ENCODE measurements around the gene SKP1.

The SKP1 gene

DNA sequence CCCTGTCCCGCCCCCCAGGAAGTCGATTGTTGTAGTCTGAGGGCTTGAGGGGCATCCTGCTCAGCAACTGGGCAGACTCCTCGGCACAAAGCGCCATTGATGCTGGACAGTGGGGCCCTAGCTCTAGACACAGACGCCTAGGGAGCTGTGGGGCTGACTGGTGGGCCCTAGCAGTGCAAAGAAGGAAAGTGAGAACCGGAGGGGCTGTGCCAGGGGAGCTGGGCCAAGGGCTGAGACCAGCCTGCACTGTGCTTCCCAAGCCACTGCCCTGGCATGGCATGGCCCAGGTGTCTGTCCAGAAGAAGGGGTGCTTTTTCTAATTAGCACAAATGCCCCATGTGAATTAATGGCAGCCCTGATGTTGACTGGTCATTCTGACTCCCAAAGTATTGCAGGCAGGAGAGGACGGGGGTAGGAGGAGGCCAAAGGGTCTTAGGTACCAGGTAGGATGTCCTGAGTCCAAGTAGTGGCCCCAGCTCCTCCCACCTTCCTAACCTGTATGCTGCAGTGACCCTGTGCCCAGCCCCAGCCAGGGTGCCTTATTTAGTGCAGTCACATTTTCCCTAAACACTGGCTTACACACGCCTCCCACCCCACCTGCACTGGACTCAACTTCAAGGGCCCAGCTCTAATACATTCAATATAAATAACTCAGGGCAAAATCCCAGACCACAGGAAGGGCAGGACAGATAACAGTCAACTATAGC, 46.4 kb downstream of the SKP1 start:
- DNase-seq (ENCODE audit: low read depth): no peak

GRCh38 chr5:134129411-134130238, 47.1 kb downstream of the SKP1 start:
- no peak for DNase-seq (ENCODE audit: low read depth)

- DNase-seq (ENCODE audit: low read depth): no peak
Measured at GRCh38 chr5:134128648-134128995, 48.1 kb downstream of the SKP1 start.

DNA sequence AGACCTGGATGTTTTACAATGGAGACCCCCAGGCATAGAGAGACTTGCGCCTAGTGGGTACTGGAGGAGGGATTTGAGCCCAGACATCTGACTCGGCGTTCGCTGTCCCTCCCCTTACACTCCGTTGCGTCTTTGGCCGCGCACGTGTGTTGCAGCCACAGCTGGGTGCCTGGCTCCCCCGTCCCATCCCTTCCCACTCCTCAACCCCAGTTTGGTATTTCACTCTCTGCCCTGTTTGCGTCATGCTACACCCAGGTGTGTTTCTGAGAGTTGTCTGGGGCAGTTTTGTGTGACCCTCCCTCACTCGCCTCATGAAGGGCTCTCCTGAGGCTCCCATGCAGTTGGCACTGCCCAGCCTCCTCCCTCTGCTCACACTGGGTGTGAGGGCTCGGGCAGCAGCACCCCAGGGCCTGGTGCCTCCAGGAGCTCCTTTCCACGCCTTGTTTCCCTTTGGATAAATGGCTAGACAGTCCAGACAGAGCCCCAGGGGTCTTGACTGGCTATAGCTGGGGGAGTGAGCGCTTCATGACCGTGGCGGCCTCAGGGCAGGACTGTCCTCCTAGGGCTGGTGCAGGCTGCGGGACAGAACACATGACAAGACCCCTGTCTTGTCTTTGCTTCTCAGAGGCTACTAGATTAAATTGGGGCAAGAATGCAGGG, 48.6 kb downstream of the SKP1 start:
- no peak for DNase-seq (ENCODE audit: low read depth)

DNA sequence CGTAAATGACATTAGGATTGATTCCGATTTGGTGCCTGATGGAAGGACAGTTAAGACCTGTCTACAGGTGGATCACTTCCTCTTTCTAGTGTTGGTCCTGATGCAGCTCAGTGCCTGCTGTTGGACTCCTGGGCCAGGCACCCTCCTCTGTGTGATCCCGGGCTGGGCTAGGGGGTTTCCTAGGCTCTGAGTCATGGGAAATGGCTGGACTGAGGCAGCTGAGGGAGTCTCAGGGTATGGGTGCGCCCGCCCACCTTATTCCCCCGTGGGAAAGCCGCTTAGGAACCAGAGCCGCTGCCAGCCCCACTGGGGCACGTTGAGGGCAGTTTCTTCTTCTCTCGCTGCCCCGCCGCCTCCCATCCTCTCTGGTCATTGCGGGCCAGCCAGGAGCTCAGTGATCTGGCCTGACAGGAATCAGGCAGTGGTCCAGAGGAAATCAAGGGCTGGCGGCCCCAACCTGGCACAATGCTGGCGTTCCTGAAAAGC, 49.3 kb downstream of the SKP1 start:
- no peak for DNase-seq (ENCODE audit: low read depth)

DNA sequence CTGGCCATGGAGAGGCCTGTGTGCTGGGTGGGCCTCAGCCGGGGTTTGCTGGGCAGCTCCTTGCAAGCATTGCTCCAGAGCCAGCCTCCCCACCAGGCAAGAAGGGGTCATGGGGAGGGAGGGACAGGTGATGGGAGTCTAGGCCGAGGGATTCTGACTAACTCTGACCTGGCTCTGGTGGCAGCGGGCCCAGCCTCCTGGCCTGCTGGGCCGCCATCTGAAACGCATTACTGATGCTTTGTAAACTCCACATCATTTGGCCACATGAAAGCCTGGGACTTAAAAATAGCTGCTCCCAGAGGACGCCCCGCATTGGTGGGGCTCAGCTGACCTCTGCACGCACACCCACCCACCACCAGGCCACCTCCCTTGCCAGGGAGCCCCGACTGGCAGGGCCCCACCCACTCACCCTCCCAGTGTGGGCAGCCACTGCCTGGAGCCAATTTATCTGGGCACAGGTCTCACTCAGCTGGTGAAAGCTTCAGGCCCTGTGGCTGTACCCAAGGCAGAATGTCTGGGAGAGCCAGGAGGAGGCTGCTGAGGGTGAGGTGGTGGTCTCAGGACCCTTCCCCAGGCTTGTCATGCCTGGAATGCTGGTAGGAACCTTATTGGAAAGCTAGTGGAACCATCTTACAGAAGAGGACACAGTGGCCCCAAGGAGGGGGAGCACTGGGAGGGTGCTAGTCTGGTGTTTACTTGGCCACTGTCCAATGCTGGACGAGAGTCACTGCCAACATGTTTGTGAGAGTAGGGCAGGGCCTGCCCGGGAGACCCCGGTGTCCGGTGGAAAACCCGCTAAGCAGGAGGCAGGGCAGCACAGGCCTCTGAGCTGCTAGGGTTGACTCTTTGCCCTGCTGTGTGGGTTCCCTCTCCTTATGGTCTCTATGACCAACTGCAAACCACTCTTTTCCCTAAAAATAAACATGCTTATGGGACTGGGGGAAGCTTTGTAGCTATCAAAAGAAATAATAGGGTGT, 51.4 kb downstream of the SKP1 start:
- no peak for DNase-seq (ENCODE audit: low read depth)

- DNase-seq (ENCODE audit: low read depth): no peak
Measured at GRCh38 chr5:134124289-134125038, 52.3 kb downstream of the SKP1 start.

GRCh38 chr5:134123360-134123759, 53.4 kb downstream of the SKP1 start:
- no peak for DNase-seq (ENCODE audit: low read depth)

- DNase-seq (ENCODE audit: low read depth): no peak
Measured at GRCh38 chr5:134122530-134122929, 54.2 kb downstream of the SKP1 start.

DNA sequence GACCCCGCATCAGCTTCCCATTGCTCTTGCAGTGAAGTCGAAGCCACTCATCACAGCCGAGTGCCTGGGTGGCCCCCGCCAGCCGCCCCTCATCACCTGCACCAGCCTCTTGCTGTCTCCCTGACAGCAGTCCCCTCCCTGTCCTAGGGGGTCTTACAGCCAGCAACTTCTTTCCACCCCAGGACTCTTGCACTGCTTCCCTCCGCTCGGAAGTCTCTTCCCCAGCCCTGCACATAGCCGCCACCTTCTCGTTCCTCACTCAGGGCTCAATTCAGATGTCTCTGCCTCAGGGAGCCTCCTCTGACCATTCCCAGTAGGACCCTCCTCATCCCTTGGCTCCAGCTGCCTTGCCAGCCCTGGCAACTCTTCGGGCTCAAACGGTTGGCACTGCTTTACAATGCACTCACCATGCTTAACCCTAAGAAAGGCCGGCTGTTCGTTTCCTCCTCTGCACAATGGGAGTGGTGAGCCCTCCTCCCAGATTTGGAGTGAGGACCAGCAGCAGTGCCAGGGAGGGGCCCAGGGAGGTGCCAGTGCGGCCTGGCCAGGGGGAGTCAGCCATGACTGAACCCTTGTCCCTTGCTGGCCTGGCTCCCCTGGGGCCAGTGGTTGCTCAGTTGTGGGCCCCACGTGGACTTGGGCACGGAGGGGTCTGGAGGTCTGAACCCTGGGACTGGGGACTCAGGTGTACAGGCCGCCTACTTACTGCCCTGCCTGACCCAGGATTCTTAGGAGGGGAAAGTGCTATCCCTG, 56.2 kb downstream of the SKP1 start:
- no peak for DNase-seq (ENCODE audit: low read depth)

DNA sequence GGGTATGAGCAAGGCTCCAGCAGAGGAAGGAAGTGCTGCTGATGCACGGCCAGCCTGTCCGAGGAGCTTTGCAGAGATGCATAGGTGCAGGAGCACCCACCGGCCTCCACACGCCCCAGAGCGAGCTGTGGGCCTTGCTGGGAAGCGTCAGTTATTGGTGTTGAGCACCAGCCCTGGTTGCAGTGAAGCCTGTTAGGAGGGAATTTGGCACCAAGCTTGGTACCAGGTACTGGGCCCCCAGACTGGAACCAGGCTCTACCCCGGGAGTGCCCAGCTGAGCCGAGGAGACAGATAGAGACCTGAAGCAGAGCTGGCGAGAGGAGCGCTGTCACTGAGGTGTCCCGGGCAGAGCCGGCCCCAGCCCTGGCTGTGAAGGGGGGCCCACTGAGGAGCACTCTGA, 57.0 kb downstream of the SKP1 start:
- no peak for DNase-seq (ENCODE audit: low read depth)

GRCh38 chr5:134118212-134118835, 58.4 kb downstream of the SKP1 start:
- DNase-seq (ENCODE audit: low read depth): no peak

- no peak for DNase-seq (ENCODE audit: low read depth)
Measured at GRCh38 chr5:134116789-134117761, 59.7 kb downstream of the SKP1 start.

GRCh38 chr5:134116286-134116685, 60.5 kb downstream of the SKP1 start:
- DNase-seq (ENCODE audit: low read depth): no peak

GRCh38 chr5:134115806-134116175, 61.0 kb downstream of the SKP1 start:
- no peak for DNase-seq (ENCODE audit: low read depth)

DNA sequence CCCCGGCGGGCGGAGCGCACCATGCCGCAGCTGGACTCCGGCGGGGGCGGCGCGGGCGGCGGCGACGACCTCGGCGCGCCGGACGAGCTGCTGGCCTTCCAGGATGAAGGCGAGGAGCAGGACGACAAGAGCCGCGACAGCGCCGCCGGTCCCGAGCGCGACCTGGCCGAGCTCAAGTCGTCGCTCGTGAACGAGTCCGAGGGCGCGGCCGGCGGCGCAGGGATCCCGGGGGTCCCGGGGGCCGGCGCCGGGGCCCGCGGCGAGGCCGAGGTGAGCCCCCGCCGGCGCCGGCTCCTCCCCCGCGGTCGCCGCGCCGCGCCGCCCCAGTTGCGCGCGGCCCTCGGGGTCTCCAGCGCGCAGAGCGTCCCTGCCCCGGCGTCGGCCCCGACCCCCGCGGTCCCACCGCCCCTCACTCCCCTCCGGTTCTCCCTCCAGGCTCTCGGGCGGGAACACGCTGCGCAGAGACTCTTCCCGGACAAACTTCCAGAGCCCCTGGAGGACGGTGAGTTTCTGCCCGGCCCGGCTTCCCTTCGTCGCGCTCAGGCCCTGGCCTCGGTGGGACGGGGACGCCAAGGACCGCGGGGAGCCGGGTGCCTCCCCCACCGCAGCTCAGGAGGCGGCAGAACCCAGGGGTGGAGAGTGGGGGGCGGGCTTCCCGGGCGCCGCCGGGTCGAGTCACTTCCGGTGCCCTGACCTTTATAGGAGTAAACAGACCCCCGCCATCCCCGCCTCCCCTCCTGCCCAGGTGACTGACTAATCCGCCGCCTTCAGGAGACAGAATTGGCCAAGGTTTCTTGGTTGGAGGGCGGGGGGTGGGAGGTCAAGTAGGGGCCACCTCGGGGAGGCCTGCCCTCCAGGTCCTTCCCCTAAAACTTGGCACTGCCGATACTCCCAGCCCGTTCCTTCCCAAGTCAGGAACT, 61.6 kb downstream of the SKP1 start:
- peak; percentile 67 for DNase-seq (ENCODE audit: low read depth)
